ACC112 (cell line): ENCODE measurements around the gene PINK1.

Experiments used
- H2AFZ ChIP-seq: fragments of 200-600 bp; sonication (generic); one replicate; pipeline ENCODE4 v1.6.0; 2017; ENCODE audit warnings: antibody characterized with exemption, low read length; ENCODE audit not compliant: unreplicated experiment
- H3K27ac ChIP-seq: fragments of 200-600 bp; sonication (generic); 2 replicates; pipeline ENCODE4 v1.5.1; 2014; ENCODE audit warnings: low read depth, mild to moderate bottlenecking, antibody characterized with exemption, low read length, moderate library complexity
- H3K27me3 ChIP-seq: fragments of 200-600 bp; sonication (generic); 2 replicates; pipeline ENCODE4 v1.6.1; 2014; ENCODE audit warnings: mild to moderate bottlenecking, antibody characterized with exemption, low read length, moderate library complexity, mixed read lengths; ENCODE audit not compliant: insufficient read depth
- H3K36me3 ChIP-seq: fragments of 200-600 bp; sonication (generic); 2 replicates; pipeline ENCODE4 v1.6.1; 2016; ENCODE audit warnings: mild to moderate bottlenecking, antibody characterized with exemption, low read length, moderate library complexity, mixed read lengths; ENCODE audit not compliant: insufficient read depth
- H3K4me1 ChIP-seq: fragments of 200-600 bp; sonication (generic); one replicate; pipeline ENCODE4 v1.6.1; 2016; ENCODE audit warnings: low read length, mixed read lengths; ENCODE audit not compliant: insufficient read depth, unreplicated experiment, control insufficient read depth
- H3K4me3 ChIP-seq: fragments of 200-600 bp; sonication (generic); 2 replicates; pipeline ENCODE4 v1.5.1; 2014; ENCODE audit warnings: mild to moderate bottlenecking, low read depth, low read length
- H3K79me2 ChIP-seq: fragments of 200-600 bp; sonication (generic); one replicate; pipeline ENCODE4 v1.6.0; 2016; ENCODE audit warnings: low read length; ENCODE audit not compliant: control insufficient read depth, unreplicated experiment, insufficient read depth

The PINK1 gene

GRCh38 chr1:20681999-20682398 lies 48.7 kb downstream of the PINK1 start:
- H3K4me3 ChIP-seq: no peak overlapping the region

GRCh38 chr1:20682571-20683236 lies 49.4 kb downstream of the PINK1 start:
- H3K27ac ChIP-seq: no peak overlapping the region

More at GRCh38 chr1:20681999-20682398, 48.7 kb downstream of the PINK1 start:
- no peaks in the 10 kb centered on the region for H3K4me1 ChIP-seq
- H3K36me3 ChIP-seq: no peaks in the 10 kb centered on the region
- no peak overlapping the region for H2AFZ ChIP-seq
- no peaks in the 10 kb centered on the region for H3K79me2 ChIP-seq
- no peak overlapping the region for H3K27ac ChIP-seq
- H3K27me3 ChIP-seq: no peaks in the 10 kb centered on the region

GRCh38 chr1:20683614-20684013 lies 50.4 kb downstream of the PINK1 start:
- Histone ChIP-seq H3K27ac (no peak overlapping the region), H3K27me3 (no peaks in the 10 kb centered on the region), H3K4me3 (no peak overlapping the region), H3K4me1 (no peaks in the 10 kb centered on the region), H3K36me3 (no peaks in the 10 kb centered on the region), H3K79me2 (no peaks in the 10 kb centered on the region), H2AFZ (no peak overlapping the region)

More at GRCh38 chr1:20682571-20683236, 49.4 kb downstream of the PINK1 start:
- Histone ChIP-seq H3K36me3 (no peaks in the 10 kb centered on the region), H3K27me3 (no peaks in the 10 kb centered on the region), H3K4me1 (no peaks in the 10 kb centered on the region), H3K79me2 (no peaks in the 10 kb centered on the region), H3K4me3 (no peak overlapping the region), H2AFZ (no peak overlapping the region)

- Histone ChIP-seq H3K4me1 (no peaks in the 10 kb centered on the region), H3K27ac (no peak overlapping the region), H3K27me3 (no peaks in the 10 kb centered on the region), H2AFZ (no peak overlapping the region), H3K4me3 (no peak overlapping the region), H3K36me3 (no peaks in the 10 kb centered on the region), H3K79me2 (no peaks in the 10 kb centered on the region)
Measured at GRCh38 chr1:20684050-20684620, 50.9 kb downstream of the PINK1 start.

GRCh38 chr1:20684651-20685050 lies 51.4 kb downstream of the PINK1 start:
- H3K4me1 ChIP-seq: no peaks in the 10 kb centered on the region
- no peak overlapping the region for H3K4me3 ChIP-seq
- no peaks in the 10 kb centered on the region for H3K79me2 ChIP-seq
- no peak overlapping the region for H3K27ac ChIP-seq
- no peak overlapping the region for H2AFZ ChIP-seq
- H3K36me3 ChIP-seq: no peaks in the 10 kb centered on the region
- no peaks in the 10 kb centered on the region for H3K27me3 ChIP-seq

GRCh38 chr1:20685099-20685662 lies 51.9 kb downstream of the PINK1 start:
- Histone ChIP-seq H3K4me3 (no peak overlapping the region), H3K27me3 (no peaks in the 10 kb centered on the region), H3K36me3 (no peaks in the 10 kb centered on the region), H3K79me2 (no peaks in the 10 kb centered on the region), H2AFZ (no peak overlapping the region), H3K27ac (no peak overlapping the region), H3K4me1 (no peaks in the 10 kb centered on the region)

GRCh38 chr1:20685741-20686140 lies 52.5 kb downstream of the PINK1 start:
- H3K4me3 ChIP-seq: no peak overlapping the region
- no peak overlapping the region for H2AFZ ChIP-seq
- no peaks in the 10 kb centered on the region for H3K79me2 ChIP-seq
- H3K4me1 ChIP-seq: no peaks in the 10 kb centered on the region
- H3K27me3 ChIP-seq: no peaks in the 10 kb centered on the region
- H3K36me3 ChIP-seq: no peaks in the 10 kb centered on the region
- H3K27ac ChIP-seq: no peak overlapping the region

GRCh38 chr1:20686883-20687725 lies 53.8 kb downstream of the PINK1 start:
- H3K27ac ChIP-seq: no peak overlapping the region

GRCh38 chr1:20689645-20690056 lies 56.4 kb downstream of the PINK1 start:
- Histone ChIP-seq H3K79me2 (no peaks in the 10 kb centered on the region), H2AFZ (no peak overlapping the region), H3K4me3 (no peak overlapping the region), H3K27ac (no peak overlapping the region), H3K36me3 (no peaks in the 10 kb centered on the region), H3K27me3 (no peaks in the 10 kb centered on the region), H3K4me1 (no peaks in the 10 kb centered on the region)

More at GRCh38 chr1:20686883-20687725, 53.8 kb downstream of the PINK1 start:
- Histone ChIP-seq H2AFZ (no peak overlapping the region), H3K79me2 (no peaks in the 10 kb centered on the region), H3K4me1 (no peaks in the 10 kb centered on the region), H3K36me3 (no peaks in the 10 kb centered on the region), H3K27me3 (no peaks in the 10 kb centered on the region), H3K4me3 (no peak overlapping the region)

- H3K36me3 ChIP-seq: no peaks in the 10 kb centered on the region
- H3K79me2 ChIP-seq: no peaks in the 10 kb centered on the region
- no peak overlapping the region for H3K4me3 ChIP-seq
- no peaks in the 10 kb centered on the region for H3K4me1 ChIP-seq
- H3K27me3 ChIP-seq: no peaks in the 10 kb centered on the region
- no peak overlapping the region for H2AFZ ChIP-seq
- H3K27ac ChIP-seq: no peak overlapping the region
Measured at GRCh38 chr1:20691872-20692271, 58.6 kb downstream of the PINK1 start.
